D341Med (cell line): ENCODE measurements around the gene HS3ST2.
"Not testable (repeated sequence)": the region's sequence is repeated elsewhere in the genome, so short reads cannot be mapped to it uniquely, and the experiment has no call there.

ENCODE experiments used
- DNase-seq: peaks from one replicate; pipeline ENCODE4 v3.0.0; 2012; ENCODE audit warnings: low spot score

The HS3ST2 gene

DNA sequence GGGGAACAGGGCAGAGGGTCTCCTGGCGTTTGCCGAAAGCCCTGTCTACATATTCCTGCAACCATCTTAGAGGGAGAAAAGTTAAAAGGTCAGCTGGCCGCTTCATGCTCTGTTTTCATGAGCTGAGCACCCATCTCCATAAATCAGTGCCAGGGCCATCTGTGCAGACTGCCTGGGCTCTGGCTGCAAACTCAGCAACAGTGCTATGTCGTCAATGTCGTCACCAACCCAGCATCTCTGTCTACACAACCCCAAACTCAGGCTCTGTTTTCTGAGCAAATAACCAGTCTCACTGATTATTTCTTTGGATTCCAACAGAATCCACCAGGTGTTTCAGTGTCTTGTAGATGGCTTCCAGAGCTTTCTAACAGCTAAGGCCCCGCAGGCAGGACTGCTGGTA is 65.0 kb downstream of the HS3ST2 start:
- DNase-seq: no peak

- no peak for DNase-seq
Measured at GRCh38 chr16:22879466-22879865, 65.5 kb downstream of the HS3ST2 start.

DNA sequence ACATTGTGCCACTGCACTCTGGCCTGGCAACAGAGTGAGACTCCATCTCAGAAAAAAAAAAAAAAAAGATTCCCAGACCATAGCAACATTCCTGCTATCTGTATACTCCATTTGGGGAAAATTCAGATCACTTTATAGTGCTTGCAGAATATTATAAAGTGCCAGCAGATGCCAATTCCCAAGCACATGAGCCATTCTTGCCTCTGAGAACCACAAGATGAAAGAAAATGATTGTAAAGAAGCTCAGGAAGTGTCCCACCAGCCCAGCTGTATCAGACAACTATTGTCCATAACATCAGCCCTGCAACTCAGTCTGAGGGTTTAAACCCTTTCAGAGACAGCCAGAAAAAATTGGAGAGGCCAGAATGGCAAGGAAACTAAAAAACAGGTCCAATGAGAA is 69.0 kb downstream of the HS3ST2 start:
- no peak for DNase-seq

DNA sequence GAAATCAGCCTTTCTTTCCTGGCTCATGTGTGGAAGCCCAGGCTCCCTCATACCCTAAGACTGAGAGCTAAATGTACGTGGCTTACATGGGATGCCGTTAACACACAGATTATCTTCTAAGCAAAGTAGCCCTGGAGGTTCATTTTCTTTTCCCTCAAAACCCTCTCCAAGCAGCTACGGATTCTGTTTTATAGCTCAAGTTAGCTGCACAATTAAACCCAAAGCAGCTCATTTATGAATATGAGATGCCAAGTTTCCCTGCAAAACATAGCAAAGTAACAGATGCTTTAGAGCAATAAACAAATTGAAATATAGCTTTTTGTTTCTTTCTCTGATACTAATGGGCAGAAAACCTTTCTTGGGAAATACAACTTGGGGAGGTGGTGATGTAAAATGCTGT is 72.0 kb downstream of the HS3ST2 start:
- DNase-seq: no peak

- DNase-seq: no peak
Measured at GRCh38 chr16:22886927-22887326, 73.0 kb downstream of the HS3ST2 start.

GRCh38 chr16:22887445-22887844 is 73.5 kb downstream of the HS3ST2 start:
- DNase-seq: no peak

DNA sequence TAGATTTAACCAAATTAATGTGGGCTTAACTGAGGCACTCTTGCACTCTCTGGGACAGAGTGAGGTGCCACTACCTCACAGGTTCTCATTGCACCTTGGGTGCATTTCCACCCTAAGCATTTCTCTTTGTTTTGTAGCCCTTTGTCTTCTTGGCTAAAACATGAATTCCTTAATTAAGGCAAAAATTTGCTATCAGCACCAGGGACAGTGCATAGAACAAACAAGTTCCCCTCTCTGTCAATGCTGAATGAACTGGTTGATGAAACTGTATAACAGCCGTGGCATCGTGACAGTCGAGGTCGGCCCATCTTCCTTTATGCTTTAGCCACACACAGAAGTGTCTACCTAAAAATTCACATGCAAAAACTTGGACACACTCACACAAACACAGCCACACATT is 74.8 kb downstream of the HS3ST2 start:
- DNase-seq: no peak

- DNase-seq: no peak
Measured at GRCh38 chr16:22890976-22891375, 77.0 kb downstream of the HS3ST2 start.

DNA sequence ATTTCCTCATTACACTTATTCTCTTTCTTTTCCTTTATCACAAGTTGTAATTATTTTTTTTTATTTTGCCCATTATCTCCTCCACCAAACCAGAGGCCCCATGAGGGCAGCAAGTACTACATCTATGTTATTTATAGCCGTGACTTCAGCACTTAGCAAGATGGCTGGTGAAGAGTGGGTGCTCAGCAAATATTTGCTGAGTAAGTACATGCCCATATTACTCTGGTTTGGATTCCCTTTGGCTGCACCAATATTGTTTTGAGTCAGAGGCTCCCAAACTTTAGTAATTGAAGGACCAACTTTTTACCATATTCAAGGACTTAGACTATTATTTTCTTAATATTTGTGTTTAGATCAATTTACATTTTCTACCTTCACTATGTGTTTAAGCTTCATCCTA is 83.2 kb downstream of the HS3ST2 start:
- DNase-seq: no peak

GRCh38 chr16:22898131-22898530 is 84.2 kb downstream of the HS3ST2 start:
- no peak for DNase-seq

DNA sequence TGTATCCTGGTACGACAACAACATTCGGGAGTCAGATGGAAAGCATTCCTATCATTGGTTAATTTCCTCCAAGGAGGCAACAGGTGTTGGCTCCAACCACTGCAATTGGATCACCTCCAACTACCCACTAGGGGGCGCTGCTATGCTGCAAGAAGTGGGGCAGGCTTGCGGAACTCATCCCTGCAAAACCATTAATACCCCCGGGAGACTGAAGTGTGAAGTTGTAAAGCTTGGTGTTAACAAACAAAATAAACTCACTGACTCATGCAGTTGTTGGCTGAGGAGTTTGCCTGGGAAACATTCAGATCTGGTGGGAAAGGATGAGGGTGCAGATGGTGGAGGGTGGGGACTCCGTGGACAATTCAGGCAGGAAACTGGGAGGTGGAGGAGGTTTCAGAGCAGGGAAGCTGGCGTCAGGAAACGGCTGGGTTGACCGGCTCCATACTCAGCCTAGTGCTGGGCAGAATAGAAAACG is 84.9 kb downstream of the HS3ST2 start:
- peak; percentile 81 for DNase-seq

DNA sequence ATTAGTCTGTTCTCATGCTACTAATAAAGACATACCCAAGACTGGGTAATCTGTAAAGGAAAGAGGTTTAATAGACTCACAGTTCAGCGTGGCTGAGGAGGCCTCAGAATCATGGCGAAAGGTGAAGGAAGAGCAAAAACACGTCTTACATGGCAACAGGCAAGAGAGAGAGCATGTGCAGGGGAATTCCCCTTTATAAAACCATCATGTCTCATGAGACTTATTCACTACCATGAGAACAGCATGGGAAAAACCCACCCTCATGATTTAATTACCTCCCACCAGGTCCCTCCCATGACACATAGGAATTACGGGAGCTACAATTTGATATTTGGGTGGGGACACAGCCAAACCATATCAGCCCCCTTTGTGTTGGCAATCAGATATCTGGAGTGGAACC is 85.6 kb downstream of the HS3ST2 start:
- DNase-seq: not testable (repeated sequence)

DNA sequence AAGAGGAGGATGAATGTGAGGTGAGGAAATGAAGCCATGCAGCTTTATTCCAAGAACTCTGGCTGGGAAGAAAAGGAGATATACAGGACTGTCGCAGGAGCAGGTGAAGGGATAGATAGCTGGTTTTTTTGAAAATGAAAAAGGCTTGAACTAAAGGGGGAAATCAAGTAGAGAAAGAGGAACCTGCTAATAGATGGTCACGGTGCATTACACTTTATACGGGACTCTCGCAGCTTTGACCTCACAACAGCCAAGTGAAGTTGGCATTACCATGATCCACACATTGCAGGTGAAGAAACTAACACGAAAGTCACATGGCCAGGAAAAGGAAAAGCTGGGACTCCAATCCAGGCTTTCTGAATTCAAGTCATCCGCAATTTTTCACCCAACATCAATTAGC is 86.9 kb downstream of the HS3ST2 start:
- DNase-seq: no peak

- no peak for DNase-seq
Measured at GRCh38 chr16:22901563-22901962, 87.6 kb downstream of the HS3ST2 start.

- no peak for DNase-seq
Measured at GRCh38 chr16:22903716-22904115, 89.8 kb downstream of the HS3ST2 start.

- no peak for DNase-seq
Measured at GRCh38 chr16:22912654-22913053, 98.7 kb downstream of the HS3ST2 start.

GRCh38 chr16:22915003-22915402 is 101.0 kb downstream of the HS3ST2 start:
- no peak for DNase-seq

- no peak for DNase-seq
Measured at GRCh38 chr16:22923491-22923890, 109.5 kb downstream of the HS3ST2 start.

DNA sequence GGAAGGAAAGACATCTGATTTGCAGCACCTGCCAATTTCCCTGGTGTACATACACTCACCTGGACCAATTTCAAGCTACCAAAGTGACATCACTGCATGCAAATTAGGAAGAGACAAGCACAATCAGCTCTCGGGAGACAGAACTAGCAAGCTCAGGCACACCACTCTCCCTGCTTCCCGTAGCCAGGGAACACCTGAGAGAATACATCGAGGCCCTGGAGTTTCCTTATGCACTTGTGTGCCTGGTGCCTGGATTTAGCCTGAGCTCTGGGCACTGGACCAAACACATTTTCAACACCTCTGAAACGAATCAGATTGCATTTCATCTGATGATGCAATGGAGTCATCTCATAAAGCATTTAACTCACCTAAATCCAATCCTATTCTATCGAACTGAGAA is 110.5 kb downstream of the HS3ST2 start:
- no peak for DNase-seq

DNA sequence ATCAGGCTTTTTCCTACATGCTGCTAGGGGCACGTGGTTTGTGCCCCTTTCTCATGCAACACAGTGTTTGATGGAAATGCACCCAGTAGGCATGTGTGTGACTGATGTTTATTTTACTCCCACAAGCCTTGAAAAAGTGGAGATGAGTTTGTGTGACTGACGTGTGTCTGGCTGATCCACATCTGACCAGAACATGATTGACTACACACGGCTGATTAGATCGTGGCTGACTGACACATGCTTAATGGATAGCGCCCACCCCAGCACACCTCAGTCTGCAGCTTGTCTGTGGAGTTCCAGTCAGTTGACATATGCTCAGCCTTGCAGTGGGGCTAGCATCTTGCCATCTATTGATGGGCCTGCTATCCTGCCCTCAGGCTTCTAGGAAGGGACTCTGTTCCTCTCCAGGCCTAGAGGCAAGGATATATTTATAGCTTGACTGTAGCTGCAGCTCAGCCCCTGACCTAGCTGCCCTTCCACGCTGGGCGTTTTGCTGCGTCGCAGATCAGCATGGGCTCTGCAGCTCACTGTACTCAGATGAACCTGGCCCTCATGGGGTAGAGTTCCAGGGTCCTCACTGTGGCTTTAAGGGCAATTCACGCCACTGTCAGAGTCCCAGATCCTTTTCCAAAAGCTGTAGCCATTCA is 112.3 kb downstream of the HS3ST2 start:
- no peak for DNase-seq

DNA sequence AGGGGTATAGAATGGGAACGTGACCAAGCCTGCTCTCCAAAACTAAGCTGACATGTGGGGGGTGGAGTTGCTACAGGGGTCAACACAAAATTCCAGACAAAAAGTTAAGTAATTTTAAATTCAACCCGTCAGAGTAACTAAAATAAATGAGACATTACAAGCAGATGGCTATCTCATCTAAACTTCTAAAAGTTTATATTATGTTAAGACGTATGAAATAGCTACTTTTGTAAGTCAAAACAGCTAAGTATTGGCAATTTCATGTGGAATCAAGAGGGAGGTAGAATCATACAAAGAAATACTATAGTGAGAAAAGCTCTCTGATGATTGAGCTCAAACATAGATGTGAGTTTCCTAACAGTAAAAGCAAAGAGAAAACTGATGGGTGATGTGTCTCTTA is 113.3 kb downstream of the HS3ST2 start:
- no peak for DNase-seq

DNA sequence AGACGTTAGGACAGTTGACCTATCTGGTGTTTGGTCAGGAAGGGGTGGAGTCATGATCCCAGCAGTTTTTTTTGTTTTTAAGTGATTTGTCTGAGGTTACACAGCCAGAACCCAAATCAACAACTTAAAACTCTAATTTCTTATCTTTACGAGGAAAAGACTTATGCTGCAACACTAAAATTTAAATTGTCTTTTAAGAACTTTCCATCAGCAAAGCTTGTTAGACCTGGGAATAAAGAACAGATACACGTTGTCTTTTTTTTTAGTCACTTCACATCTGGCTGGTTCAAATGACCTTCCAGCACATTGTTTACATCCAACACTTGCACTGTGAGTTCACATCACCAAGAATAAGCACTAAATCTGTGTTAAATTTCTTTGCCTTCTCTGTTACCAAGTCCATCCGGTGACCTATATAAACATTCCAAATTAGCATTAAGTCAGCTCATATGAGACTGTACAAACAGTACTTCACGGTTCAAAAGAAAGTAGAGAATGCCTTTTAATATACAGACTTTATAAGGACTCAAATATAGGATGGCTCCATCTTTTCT is 115.0 kb downstream of the HS3ST2 start:
- no peak for DNase-seq

DNA sequence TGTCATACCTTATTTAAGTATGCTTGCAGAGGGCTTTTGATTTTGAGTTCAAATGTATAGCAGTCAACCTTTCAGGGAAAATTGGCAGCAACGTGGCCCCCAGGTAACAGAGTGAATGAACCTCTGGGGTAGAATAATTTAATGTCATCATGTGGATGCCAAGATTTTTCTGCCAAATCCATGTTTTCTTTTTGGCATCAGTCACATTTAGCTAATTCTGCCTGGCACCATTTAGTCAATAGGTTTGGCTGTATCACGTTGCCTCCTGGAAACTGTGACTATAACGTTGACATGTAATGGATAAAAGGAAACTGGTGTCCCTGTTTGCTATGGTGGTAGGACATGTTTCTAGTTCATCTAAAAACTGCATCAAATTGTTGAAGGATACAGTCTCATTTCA is 115.5 kb downstream of the HS3ST2 start:
- no peak for DNase-seq

DNA sequence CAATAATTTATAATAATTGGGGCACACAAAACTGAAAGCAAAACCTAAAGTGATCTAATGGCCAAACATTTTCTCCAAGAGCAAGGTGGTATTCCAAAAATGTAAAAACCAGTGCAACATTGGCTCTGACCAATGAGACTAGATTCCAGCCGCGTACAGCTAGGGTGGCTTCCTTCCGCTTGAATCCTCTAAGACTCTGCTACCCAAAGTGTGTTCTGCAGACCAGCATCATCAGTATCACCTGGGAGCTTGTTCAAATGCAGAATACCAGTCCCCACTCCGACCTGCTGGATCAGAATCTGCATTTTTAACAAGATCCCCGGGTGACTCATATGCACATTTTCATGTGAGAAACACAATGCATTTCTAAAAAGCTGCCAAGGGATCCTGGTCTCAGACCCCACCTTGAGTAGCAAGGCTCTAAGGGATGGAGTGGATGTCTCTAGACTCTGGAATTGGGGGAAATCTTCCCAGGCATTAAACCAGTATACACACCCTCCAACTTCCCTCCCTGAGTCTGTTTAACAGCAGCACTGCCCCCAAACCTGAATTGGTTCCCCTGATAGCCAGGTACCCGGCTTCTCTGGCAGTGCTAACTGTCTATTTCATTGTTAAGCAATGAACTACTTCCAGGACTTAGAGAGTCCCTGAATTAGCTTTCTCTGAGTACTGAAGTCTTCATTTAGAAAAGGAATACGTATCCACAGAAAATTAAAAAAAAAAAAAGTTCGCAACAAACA is 118.2 kb downstream of the HS3ST2 start:
- DNase-seq: no peak
